IPS-NIHi7 (cell line): ENCODE measurements around the gene CFAP20.

ENCODE experiments used
- DNase-seq: peaks from one replicate; pipeline ENCODE4 v3.0.0; 2012; ENCODE audit warnings: mixed read lengths; ENCODE audit errors: extremely low spot score

CFAP20 gene

DNA sequence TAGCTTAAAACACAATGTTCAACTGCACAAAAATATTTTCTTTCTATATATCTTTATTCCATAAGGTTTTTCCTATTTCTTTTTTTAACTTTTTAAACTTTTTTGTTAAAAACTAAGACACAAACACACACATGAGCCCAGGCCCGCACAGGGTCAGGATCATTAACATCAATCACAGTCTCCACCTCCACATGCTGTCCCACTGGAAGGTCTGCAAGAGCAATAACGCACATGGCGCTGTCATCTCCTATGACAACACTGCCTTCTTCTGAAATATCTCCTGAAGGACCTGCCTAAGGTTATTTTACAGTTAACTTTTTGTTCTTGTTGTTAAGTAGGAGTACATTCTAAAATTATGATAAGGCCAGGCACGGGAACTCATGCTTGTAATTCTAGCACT is 4.1 kb downstream of the CFAP20 start:
- DNase-seq, result no peak

DNA sequence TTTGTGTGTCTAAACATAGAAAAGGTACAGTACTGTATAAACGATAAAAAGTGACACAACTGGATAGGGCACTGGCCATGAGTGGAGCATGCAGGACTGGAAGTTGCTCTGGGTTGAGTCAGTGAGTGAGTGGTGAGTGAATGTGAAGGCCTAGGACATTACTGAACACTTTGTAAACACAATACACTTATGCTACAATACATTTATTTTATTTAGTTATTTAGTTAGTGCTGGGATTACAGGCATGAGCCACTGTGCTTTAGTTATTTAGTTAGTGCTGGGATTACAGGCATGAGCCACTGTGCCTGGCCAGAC is 4.6 kb downstream of the CFAP20 start:
- DNase-seq, result no peak

DNA sequence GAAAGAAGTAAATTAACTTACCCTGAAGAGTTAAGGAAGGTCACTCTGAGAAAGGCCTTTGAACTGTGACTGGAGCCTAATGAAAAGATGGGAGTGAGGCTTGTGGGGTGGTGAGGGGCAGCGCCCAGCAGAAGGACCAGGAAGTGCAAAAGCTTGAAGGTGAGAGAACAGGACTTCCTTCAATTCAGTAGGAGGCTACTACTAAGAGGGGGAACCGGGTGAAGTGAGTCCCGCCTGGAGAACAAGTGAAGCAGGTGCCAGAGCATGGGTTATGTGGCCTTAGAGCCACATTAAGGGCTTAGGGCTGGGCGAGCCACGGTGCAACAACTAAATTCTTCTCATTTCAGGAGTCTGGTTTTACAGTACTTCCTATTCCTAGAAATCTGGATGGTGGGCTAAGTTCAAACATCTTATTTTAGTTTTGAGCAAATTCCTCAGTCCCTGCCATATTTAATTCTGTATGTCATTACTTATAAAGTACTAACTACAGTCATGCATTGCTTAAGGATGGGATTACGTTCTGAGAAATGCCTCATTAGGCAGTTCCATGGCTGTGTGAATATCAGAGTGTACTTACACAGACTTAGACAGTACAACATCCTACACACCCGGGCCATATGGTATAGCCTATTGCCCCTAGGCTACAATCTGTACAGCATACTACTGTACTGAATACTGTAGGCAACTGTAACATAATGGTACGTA is 5.1 kb downstream of the CFAP20 start:
- no peak for DNase-seq

DNA sequence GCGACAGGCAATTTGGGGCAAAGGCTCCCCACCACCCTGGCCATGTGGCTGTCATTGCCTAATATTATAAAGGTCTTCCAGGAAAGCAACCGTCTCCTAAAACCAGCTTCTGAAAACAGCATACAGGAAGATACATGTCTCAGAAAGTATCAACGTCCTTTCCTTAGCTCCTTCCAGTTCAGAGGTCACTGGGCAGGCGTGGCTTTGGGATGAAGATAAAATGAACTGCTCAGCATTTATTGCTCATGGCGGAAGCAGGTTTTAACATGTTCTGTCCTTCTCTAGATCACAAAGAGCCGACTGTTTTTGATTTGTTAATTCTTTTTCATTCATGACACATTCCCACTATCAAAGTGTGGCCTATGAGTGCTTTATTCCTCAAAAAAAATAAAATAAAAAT is 8.0 kb downstream of the CFAP20 start:
- no peak for DNase-seq

DNA sequence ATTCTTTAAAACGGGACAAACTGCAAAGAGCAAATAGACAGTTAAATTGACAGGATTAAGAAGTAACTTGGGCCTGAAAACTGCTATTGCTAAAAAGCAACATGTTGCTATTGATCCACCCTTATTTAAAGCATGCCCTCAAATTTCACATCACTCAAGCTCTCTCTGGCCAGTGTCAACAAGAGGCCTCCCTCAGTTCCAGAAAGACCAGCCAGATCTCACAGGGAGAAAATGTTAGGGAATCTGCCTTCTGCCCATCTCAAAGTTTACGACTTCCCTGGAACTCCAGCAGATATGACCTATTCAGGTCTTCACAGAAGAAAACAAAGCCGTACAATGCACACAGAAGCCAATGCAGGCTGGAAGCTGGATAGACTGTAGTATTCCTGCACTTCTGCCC is 8.9 kb downstream of the CFAP20 start:
- DNase-seq, result no peak

DNA sequence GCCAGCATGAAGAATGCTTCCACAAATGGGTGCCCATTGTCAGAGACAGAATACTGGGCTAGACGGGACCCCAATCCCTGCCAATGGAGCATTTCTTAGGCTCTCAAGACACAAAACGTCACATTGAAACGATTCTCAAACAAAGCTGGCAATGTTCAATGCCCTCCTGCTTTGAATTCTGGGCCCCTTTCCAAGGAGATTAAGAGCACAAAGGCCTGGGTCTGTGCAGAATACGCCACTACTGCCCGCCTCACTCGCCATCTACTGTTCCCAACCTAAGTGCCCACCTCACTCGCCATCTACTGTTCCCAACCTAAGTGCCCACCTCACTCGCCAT is 9.7 kb downstream of the CFAP20 start:
- no peak for DNase-seq

- no peak for DNase-seq
These were observed 10.2 kb downstream of the CFAP20 start for GRCh38 chr16:58118801-58119508.

GRCh38 chr16:58116529-58116928 is 12.7 kb downstream of the CFAP20 start:
- DNase-seq, result no peak

- DNase-seq, result no peak
These were observed 13.1 kb downstream of the CFAP20 start for GRCh38 chr16:58116081-58116480.

DNA sequence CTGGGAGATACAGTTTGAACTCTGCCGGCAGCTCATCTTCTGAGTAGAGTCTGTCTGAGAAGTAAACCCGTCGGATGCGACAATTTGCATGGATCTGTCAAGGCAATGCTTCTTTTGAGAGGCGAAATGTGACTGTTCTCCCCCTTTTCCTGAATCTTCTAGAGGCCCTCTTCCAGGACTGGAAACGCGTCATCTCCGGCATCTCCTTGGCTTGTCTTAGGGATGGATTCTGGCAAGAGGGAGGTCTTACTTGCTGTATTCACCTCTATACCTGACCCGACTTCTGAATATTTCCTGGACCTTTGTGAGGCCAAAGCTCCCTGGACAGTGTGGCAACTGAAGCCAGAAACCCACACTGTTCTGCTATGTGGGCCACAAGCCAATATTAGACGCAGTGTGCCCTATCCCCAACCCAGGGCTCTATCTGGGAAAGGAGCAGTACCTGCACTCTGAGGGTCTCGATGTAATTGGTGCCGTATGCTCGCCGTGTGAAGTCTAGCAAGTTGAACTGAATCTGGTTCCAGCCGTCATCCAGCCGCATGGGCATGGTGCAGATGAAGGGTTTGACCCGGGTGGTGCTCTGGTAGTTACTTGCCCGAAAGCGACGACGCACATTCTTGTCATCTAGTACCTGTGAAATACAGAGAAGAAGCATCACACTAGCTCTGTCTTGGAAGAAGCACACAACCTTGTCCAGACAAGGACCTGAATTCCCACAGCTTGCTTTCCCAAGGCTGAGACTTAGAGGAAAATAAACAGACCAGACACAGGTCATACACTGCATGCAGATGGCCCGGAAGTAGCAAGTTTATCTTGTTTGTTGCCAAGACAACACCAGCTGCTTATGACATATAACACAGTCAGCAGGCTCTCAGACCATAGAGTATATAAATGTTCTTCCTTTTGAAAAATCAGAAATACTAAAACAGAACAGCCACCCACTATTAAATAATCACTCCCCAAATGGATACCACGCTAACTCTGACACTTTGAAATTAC is 14.1 kb downstream of the CFAP20 start:
- no peak for DNase-seq

DNA sequence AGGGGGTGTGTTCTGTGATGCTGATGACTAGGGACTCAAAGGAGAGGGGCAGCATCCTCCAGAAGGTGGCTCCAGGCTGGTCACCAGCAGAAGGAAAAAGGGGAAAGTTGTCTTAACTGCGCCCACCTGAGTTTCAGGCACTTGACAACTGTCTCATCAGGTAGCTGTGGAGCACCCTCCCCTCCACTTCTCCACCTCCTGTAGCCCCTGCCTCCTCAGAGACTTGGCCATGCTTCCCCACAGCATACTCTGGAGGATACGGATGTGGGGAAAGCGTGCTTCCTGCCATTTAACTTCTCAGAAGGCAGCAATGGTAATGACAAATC is 17.9 kb downstream of the CFAP20 start:
- DNase-seq, result no peak

- no peak for DNase-seq
These were observed 18.4 kb downstream of the CFAP20 start for GRCh38 chr16:58110571-58111301.

DNA sequence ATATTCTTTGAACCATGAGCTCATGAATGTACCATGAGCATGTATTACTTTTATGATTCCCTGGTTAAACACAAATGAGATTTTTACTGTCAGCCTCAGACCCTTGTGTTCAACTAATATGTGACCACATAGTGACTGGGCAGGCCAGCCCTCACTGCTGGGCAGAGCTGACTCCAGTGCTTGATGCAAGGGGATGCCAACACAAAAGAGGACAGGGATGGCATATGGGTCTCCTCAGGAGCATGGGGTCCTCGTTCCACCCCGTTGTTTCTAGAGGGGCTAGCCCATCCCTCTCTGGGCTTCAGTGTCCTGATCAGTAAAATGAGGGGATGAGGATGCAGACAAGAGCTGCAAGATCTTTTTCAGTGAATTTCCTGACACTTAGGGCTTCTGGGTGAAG is 19.3 kb downstream of the CFAP20 start:
- no peak for DNase-seq

- DNase-seq, result no peak
These were observed 19.9 kb downstream of the CFAP20 start for GRCh38 chr16:58109330-58109729.

GRCh38 chr16:58107709-58108108 is 21.5 kb downstream of the CFAP20 start:
- no peak for DNase-seq

GRCh38 chr16:58107228-58107627 is 22.0 kb downstream of the CFAP20 start:
- DNase-seq, result no peak

- no peak for DNase-seq
These were observed 23.6 kb downstream of the CFAP20 start for GRCh38 chr16:58105631-58106030.

DNA sequence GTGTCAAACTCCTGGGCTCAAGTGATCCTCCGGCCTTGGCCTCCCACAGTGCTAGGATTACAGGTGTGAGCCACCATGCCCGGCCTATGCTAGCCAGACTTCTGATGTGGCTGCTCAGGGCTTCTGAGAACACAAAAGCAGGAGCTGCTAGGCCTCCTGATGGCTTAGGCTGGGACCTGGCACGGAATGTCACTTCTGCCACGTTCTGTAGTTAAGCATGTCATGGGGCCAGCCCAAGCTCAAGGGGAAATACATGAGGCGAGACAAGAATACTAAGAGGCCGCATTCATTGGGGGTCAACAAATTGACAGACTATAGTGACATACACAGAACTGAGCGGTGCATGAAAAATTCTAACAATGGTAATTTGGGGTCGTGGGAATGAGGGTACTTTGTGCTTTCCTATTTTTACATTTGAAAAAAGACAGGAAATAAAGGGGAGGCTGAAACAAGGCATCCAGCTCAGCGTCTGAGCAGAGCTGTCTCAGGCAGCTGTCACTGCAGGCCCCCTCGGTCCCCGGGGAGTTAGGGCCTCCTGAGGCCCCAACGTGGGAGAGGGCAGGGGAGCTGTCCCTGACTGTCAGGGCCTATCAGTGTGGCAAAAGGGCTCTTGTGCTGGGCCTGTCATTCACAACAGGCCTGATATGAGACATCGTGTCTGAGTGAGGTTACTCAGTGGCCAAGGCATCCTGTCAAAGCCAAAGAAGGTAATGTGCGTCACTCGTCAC is 26.4 kb downstream of the CFAP20 start:
- DNase-seq, result no peak

DNA sequence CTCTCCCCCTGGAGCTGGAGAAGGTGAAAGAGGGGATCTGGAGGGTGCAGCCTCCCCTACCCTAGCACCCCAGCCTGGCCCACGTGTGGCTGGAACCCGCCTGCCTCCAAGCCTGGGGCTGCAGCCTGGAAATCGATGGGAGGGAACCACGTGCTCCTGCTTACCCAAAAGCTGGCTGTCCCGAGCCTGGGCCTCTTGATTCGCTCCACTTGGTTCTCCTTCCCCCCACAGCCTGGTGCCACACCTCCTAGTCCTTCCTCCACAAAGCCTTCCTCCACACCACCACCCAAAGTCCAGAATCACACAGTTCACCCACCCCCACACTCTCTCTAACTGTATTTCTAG is 29.3 kb downstream of the CFAP20 start:
- no peak for DNase-seq

DNA sequence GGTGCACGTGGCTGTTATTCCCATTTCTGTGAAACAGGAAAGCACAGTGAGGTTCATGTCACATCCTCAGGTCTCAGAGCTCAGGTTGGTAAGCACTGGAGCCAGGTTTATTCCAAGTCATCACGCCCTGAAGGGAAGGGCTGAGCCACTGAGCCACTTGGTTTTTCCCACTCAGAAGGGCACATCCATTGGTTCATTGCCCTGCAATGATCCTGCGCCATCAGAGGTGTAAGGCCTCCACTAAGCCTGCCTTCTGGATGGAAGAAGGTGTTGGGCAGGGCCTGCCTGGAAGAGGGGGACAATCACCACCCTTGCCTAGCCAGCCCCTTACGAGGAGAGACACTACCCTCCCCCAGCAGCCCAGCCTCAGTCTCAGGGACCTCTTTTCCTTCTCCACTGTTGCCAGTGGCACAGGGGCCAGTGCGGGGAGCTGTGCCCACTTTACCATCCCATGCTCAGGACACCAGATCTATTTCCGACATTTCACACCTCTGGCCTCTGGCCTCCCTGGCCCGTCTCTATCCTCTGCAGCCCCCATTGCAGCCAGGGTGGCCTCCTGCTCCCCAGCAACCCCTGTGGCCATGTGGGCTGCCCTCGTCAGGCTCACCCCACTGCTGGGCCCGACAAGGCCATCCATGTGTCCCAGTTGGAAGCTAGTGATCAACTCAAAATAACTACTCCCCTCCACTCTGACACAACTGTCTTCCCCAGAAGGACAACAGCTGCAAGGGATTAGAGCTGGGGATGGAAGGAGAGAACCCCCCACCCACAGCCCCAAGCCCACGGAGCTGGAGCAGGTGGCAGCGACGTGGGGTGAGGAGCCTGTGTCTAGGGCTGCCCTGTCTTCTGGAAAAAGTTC is 29.9 kb downstream of the CFAP20 start:
- DNase-seq, result no peak
